ENCODE measurements around the gene FSD2.
"Not testable (repeated sequence)": the region's sequence is repeated elsewhere in the genome, so short reads cannot be mapped to it uniquely, and the experiment has no call there.

GRCh38 chr15:82766201-82766600 lies 39.7 kb downstream of the FSD2 start:
- not testable (repeated sequence) for TF ChIP-seq CTCF (IDR thresholded peaks at IDR 0.05 in 8 of 11, conservative IDR thresholded peaks at IDR 0.05 in 3 of 11); POLR2A (IDR thresholded peaks at IDR 0.05)
